Activated CD8-positive, alpha-beta memory T cell treated with anti-CD3 and anti-CD28 coated beads for 4 hours (primary cell): ENCODE measurements around the gene PRR5.

Source experiments
- DNase-seq, 2 donors: peaks; one replicate each; pipeline ENCODE4 v3.0.0-alpha.2; 2020; ENCODE audit warnings: low read depth in 2 of 2

PRR5 gene

DNA sequence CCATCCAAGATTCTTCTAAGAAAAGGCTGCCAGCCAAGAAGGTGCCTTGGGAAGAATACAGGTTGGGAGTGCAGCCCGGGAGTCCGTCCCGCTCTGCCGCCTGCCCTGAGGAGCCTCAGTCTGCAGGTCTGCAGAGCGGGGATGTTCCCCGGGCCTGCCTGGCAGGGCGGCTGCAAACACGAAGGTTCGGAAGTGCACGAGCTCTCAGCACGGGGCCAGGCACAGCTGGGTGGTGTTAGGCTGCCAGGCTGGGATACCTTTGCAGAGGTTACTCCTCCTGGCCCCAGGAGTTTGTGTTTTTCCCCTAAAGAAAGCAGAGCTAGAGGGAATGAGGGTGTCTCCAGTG lies 9.4 kb upstream of the PRR5 start:
- no peak for DNase-seq

GRCh38 chr22:44693145-44693544 lies 8.9 kb upstream of the PRR5 start:
- no peak for DNase-seq

- DNase-seq, result no peak
Measured at GRCh38 chr22:44693756-44694155, 8.2 kb upstream of the PRR5 start.

- peak; percentile 71 to 72 for DNase-seq
Measured at GRCh38 chr22:44697423-44698141, 4.4 kb upstream of the PRR5 start.

DNA sequence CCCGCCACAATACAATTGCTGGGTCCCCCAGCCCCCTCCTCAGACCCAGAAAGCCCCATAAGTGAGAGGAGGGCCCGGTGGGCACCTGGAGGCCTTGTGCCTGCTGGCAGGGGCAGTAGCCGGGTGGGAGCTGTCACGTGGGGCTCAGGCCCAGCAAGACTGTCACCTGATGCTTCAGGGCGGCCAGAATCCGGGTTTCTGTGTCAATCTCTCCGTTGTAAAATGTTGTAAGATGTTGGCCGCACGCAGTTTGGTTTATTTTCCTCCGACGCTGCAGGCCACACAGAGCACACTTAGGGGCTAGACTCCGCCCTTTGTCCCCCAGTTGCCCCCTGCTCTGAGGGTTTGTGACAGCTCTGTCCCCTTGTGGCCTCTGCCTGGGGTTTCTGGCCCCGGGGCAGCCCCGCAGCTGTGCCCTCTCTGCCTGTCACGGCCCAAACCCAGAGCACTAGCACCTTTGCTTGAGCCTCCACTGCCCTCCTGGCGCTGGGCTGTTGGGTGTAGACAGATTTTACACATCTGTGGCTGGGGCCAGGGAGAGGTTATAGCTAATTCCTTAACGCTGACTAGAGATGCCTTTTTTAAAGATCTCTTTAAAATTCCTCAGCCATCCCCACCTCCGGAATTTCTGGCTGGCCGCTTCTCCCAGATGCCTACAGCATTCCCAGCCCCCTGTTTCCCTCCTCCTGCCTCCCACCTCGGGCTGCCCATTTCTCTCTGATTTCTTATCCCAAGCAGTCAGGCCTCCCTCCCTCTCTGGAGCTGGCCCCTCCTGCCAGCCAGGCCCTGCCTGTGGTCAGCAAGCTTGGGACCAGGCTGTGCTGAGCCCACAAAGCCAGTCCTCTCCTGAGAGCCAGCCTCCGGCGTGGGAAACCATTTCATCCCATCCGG lies 3.2 kb upstream of the PRR5 start:
- DNase-seq, result no peak

GRCh38 chr22:44700456-44700855 lies 1.5 kb upstream of the PRR5 start:
- DNase-seq, result no peak

DNA sequence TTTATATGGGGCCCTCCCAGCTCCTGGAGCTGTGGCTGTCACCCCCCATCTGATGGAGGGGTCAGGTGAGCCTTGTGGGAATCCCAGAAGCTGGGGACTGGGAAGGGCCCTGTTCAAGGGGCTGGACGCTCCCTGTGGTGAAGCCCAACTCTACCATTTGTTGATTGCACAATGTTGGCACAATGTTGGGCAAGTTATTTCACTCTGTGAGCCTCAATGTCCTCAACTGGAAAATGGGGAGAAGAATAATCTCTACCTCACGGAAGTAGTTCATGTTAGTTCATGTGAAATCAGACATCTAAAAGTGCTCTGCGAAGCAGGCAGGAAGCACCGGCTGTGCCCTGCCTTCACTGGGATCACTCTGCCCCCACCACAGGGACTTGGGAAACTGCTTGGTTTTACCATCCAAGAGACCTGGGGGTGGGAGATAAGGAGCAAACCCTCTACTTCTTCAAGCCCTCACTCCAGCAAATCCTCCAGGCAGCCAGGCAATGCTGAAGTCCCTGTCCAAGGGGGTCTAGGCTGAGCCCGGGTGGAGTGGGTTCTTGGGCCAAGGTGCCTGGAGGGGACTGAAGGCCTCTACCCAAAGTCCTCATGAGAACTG lies 715 bp upstream of the PRR5 start:
- no peak for DNase-seq

- no peak for DNase-seq
Measured at GRCh38 chr22:44702479-44703198, 635 bp downstream of the PRR5 start.

DNA sequence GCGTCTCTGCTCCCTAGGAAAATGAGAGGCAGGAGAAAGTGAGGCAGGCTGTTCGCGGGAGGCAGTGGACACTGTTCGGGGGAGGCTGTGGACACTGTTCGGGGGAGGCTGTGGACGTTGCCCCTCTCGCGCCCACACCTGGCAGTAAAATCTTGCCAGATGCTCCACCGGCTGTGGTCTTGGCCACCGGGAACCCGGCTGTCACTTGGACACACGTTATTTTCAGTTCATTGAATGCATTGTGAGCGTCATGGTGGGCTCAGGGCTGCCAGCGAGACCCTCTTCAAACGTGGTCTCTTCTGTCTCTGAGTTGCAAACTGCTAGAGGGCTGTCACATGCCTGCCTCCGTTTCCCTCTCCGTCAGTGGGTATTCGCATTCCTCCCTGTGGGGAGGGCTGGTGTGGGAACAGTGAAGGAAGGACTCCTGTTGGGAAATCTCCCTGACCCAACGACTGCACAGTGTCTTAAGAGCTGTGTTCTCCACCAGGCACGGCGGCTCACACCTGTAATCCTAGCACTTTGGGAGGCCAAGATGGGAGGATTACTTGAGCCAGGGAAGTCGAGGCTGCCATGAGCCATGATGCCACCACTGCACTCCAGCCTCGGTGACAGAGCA lies 1.4 kb downstream of the PRR5 start:
- DNase-seq, result no peak

DNA sequence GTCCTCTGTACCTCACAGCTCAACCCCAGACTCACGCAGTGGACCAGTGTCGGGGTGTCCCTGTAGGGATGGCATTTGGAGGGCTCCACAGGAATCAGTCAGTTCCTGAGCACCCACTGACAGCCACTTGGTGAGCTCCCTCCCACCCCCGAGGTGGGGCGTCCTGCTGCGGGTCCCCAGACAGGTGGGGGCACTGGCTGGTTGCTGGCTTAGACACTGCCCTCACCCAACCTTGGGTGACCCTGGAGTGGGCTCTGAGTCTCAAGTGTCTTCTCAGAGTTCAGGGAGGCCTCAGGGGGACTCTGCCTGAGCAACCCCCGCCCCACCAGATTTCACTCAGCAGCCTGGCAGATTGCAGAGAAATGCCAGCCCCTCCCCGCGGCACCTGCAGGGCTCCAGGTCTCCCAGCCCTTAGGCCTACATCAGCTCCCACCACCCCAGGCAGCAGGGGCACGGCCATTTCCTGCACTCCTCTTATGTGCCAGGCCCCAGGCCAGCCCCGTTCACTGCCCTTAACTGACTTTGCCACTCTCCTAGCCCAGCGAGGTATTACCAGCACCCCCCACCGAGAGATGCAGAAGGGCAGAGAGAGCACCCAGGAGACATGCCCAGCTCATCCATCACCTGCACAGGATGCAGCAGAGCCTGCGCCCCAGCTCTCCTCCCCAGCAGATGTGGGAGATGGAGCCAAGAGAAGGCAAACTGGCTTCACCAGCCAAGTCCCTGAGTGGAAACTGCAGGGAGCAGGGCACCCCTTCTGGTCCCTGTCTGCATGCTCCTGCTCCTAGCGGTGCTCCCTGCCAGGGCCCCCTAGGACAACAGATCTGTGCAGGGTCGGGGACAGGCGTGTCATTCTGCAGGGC lies 2.4 kb downstream of the PRR5 start:
- no peak for DNase-seq

GRCh38 chr22:44705022-44705297 lies 3.0 kb downstream of the PRR5 start:
- no peak for DNase-seq

DNA sequence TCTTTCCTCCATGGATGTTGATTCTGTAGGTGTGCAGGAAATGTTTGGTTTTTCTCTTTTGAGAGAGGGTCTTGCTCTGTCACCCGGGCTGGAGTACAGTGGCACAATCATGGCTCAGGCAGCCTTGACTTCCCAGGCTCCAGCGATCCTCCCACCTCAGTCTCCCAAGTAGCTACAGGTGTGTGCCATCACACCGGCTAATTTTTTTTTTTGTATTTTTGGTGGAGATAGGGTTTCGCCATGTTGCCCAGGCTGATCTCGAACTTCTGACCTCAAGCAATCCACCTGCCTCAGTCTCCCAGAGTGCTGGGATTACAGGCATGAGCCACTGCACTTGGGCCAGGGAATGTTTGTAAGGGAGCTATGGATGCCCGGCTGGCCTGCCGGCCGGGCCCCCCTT lies 4.5 kb downstream of the PRR5 start:
- DNase-seq, result no peak

- DNase-seq, result no peak
Measured at GRCh38 chr22:44707178-44707577, 5.2 kb downstream of the PRR5 start.

DNA sequence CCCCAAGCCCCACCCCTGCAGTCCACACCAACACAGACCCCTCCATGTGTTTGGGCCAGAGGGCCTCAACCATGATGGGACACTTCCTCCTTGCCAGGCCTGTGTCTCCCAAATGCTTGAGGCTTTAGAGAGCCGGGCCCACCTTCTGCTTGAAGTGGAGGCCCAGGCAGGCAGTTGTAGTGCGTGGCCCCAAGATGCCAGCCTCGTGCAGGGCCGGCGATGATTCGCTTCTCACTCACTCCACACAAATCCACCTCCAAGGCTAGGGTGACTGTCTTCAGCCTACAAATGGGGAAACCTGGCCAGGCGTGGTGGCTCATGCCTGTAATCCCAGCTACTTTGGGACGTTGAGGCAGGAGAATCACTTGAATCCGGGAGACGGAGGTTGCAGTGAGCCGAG lies 5.7 kb downstream of the PRR5 start:
- no peak for DNase-seq

DNA sequence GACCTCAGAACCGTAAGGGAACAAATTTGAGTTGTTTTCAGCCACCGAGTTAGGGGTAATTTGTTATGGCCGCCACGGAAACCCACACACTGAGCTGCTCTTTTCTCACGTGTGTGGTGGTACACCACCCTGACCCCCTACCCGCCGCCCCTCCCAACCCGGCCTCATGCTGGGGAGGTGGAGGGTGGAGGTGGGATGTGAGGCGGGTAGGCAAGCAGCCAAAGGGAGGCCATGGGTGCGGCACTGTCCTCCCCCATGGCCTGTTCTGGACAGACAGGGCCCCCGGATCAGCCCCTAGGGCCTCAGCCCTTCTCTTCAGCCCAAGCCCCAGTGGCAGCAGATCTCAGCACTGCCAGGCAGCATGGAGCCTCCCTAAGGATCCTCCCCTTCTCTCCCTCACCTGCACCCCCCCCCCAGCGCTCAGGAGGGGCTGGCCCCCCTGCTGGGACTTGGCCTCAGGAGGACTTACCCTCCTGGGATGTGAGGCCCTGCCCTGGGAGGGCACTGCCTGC lies 7.9 kb downstream of the PRR5 start:
- no peak for DNase-seq

GRCh38 chr22:44710474-44711240 lies 8.7 kb downstream of the PRR5 start:
- peak; percentile 14 to 39 for DNase-seq

- no peak for DNase-seq
Measured at GRCh38 chr22:44711241-44711560, 9.2 kb downstream of the PRR5 start.

GRCh38 chr22:44711690-44712555 lies 9.9 kb downstream of the PRR5 start:
- no peak for DNase-seq

GRCh38 chr22:44712962-44713361 lies 11.0 kb downstream of the PRR5 start:
- DNase-seq, result no peak
